HEK293 (cell line): ENCODE measurements around the gene WDR91.

ENCODE experiments used
- CTCF ChIA-PET: fragments of 350-600 bp; formaldehyde crosslinking; extraction: SDS; loops from one replicate; lab custom pipeline; 2021; ENCODE audit warnings: antibody characterized with exemption; lab: Yijun Ruan, JAX
- POLR2A ChIA-PET: fragments of 300-600 bp; formaldehyde crosslinking; extraction: SDS; loops from one replicate; lab custom pipeline; 2020; ENCODE audit warnings: antibody characterized with exemption, inconsistent platforms; lab: Yijun Ruan, JAX
- H3K27ac ChIP-seq: fragments of 200-500 bp; sonication (Bioruptor generic); 2 replicates; pipeline ENCODE4 v1.5.1; 2014; ENCODE audit warnings: low read depth, low read length, control low read depth, inconsistent platforms; ENCODE audit errors: extremely low read depth
- H3K36me3 ChIP-seq, 2 experiments: fragments of 200-500 bp in 1 of 2; sonication (Bioruptor generic) in 1 of 2; 1 replicate in 1 of 2; 2 replicates in 1 of 2; pipeline ENCODE4 v1.5.1; 2014 to 2017; ENCODE audit warnings: inconsistent platforms in 2 of 2, low read length in 2 of 2; ENCODE audit not compliant: control insufficient read depth in 2 of 2, insufficient read depth in 1 of 2
- H3K4me1 ChIP-seq: fragments of 200-500 bp; sonication (Bioruptor generic); 2 replicates; pipeline ENCODE4 v1.5.1; 2014; ENCODE audit warnings: mild to moderate bottlenecking, low read length, inconsistent platforms; ENCODE audit not compliant: control insufficient read depth, insufficient read depth
- H3K4me3 ChIP-seq: 2 replicates; pipeline ENCODE4 v1.5.1; 2011; ENCODE audit warnings: low read depth, mild to moderate bottlenecking, control low read depth, low read length, moderate library complexity
- H3K9me3 ChIP-seq: fragments of 200-500 bp; sonication (Bioruptor generic); 2 replicates; pipeline ENCODE4 v1.5.1; 2014; ENCODE audit warnings: low read depth, low read length, inconsistent platforms; ENCODE audit not compliant: control insufficient read depth, insufficient read depth
- BCL11A ChIP-seq: fragments of 450-650 bp; formaldehyde crosslinking; IDR thresholded peaks from 2 replicates; pipeline ENCODE4 v1.5.1; 2016; ENCODE audit warnings: low read depth, missing biosample characterization, missing genetic modification characterization
- SCRT2 ChIP-seq: fragments of 450-650 bp; formaldehyde crosslinking; IDR thresholded peaks from 2 replicates; pipeline ENCODE4 v1.5.1; 2016; ENCODE audit warnings: missing biosample characterization, missing genetic modification characterization
- SP3 ChIP-seq: fragments of 450-650 bp; formaldehyde crosslinking; IDR thresholded peaks from 2 replicates; pipeline ENCODE4 v1.5.1; 2016; ENCODE audit warnings: missing biosample characterization, missing genetic modification characterization
- ZBTB1 ChIP-seq: fragments of 450-650 bp; formaldehyde crosslinking; IDR thresholded peaks from 2 replicates; pipeline ENCODE4 v1.5.1; 2016; ENCODE audit warnings: missing biosample characterization, missing genetic modification characterization
- ZFP37 ChIP-seq: fragments of 450-650 bp; formaldehyde crosslinking; IDR thresholded peaks from 2 replicates; pipeline ENCODE4 v1.5.1; 2016; ENCODE audit warnings: missing biosample characterization, missing genetic modification characterization
- ZNF10 ChIP-seq: fragments of 450-650 bp; formaldehyde crosslinking; IDR thresholded peaks from 2 replicates; pipeline ENCODE4 v1.5.1; 2017; ENCODE audit warnings: missing biosample characterization, missing genetic modification characterization
- ZNF266 ChIP-seq: fragments of 450-650 bp; formaldehyde crosslinking; IDR thresholded peaks from 2 replicates; pipeline ENCODE4 v1.5.1; 2016; ENCODE audit warnings: missing biosample characterization, missing genetic modification characterization, low read depth
- ZNF423 ChIP-seq: fragments of 450-650 bp; formaldehyde crosslinking; IDR thresholded peaks from 2 replicates; pipeline ENCODE4 v1.5.1; 2016; ENCODE audit warnings: missing biosample characterization, missing genetic modification characterization
- ZNF501 ChIP-seq: fragments of 450-650 bp; formaldehyde crosslinking; IDR thresholded peaks from 2 replicates; pipeline ENCODE4 v1.5.1; 2016; ENCODE audit warnings: missing biosample characterization, missing genetic modification characterization
- ZNF571 ChIP-seq: fragments of 450-650 bp; formaldehyde crosslinking; IDR thresholded peaks from 2 replicates; pipeline ENCODE4 v1.5.0; 2017; ENCODE audit warnings: missing biosample characterization, missing genetic modification characterization
- ZNF664 ChIP-seq: fragments of 450-650 bp; formaldehyde crosslinking; IDR thresholded peaks from 2 replicates; pipeline ENCODE4 v1.5.1; 2016; ENCODE audit warnings: missing biosample characterization, missing genetic modification characterization
- ZNF76 ChIP-seq: fragments of 450-650 bp; formaldehyde crosslinking; IDR thresholded peaks from 2 replicates; pipeline ENCODE4; 2016; ENCODE audit warnings: low read depth, missing biosample characterization, missing genetic modification characterization, borderline replicate concordance
- ZNF843 ChIP-seq: fragments of 450-650 bp; formaldehyde crosslinking; IDR thresholded peaks from 2 replicates; pipeline ENCODE4 v1.5.1; 2016; ENCODE audit warnings: missing biosample characterization, missing genetic modification characterization
- TF ChIP-seq, protein P1 (sequence below): fragments of 450-650 bp; formaldehyde crosslinking; IDR thresholded peaks from 2 replicates; pipeline ENCODE4 v1.5.1; 2016; ENCODE audit warnings: missing biosample characterization, missing genetic modification characterization
- TF ChIP-seq, protein P2 (sequence below): fragments of 450-650 bp; formaldehyde crosslinking; IDR thresholded peaks from 2 replicates; pipeline ENCODE4 v1.5.1; 2016; ENCODE audit warnings: missing biosample characterization, missing genetic modification characterization
- TF ChIP-seq, protein P3 (sequence below): fragments of 450-650 bp; formaldehyde crosslinking; IDR thresholded peaks from 2 replicates; pipeline ENCODE4 v1.5.1; 2016; ENCODE audit warnings: missing biosample characterization, missing genetic modification characterization
- TF ChIP-seq, protein P4 (sequence below): fragments of 450-650 bp; formaldehyde crosslinking; IDR thresholded peaks from 2 replicates; pipeline ENCODE4 v1.5.1; 2017; ENCODE audit warnings: missing biosample characterization, missing genetic modification characterization
- TF ChIP-seq, protein P5 (sequence below): fragments of 450-650 bp; formaldehyde crosslinking; IDR thresholded peaks from 2 replicates; pipeline ENCODE4 v1.5.1; 2016; ENCODE audit warnings: missing biosample characterization, missing genetic modification characterization
- TF ChIP-seq, protein P6 (sequence below): fragments of 450-650 bp; formaldehyde crosslinking; IDR thresholded peaks from 2 replicates; pipeline ENCODE4 v1.5.1; 2016; ENCODE audit warnings: missing biosample characterization, missing genetic modification characterization

The WDR91 gene

DNA sequence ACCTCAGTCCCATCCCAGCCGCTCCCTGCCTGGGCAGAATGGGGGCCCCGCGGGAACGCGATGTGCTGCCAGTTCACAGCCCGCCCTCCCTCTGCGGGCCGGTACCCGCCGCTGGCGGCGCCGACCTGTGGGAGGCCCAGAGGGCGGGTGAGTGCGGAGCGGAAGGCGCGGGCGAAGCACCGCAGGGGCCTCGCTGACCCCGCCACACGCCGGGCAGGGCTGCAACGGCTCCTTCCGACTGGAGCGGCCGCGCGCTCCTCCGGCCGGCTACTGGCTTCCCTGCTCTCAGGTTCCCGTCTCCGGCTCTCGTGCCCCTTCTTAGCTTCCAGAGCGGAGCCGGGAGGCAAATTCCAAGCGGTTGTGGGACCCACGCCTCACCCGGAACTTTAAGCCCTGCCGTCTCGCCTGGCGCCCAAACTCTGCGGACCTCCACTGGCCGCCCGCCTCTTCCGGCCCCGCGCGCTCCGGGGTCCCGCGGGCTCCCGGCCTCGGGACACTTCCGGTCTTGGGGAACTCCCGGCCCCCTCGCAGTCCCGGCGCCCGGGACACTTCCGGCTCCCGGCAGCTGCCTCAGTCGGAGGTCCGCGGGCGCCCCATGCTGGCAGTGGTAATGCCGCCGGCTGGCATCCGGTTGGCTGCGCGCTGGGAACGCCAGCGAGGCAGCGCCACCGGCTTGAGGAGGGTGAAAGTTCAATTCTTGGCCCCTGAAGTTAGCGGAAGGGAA, 40.9 kb downstream of the WDR91 start, which contains the start of gene CYREN (continued):
- TF ChIP-seq, protein P1, sequence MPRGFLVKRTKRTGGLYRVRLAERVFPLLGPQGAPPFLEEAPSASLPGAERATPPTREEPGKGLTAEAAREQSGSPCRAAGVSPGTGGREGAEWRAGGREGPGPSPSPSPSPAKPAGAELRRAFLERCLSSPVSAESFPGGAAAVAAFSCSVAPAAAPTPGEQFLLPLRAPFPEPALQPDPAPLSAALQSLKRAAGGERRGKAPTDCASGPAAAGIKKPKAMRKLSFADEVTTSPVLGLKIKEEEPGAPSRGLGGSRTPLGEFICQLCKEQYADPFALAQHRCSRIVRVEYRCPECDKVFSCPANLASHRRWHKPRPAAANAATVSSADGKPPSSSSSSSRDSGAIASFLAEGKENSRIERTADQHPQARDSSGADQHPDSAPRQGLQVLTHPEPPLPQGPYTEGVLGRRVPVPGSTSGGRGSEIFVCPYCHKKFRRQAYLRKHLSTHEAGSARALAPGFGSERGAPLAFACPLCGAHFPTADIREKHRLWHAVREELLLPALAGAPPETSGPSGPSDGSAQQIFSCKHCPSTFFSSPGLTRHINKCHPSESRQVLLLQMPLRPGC: peak; percentile 46; the same call in 1 of the 2 replicates
- no peak for TF ChIP-seq ZNF571 (tag by site-specific recombination)
- peak; percentile 63; the same call in 1 of the 2 replicates for TF ChIP-seq ZFP37 (tag by site-specific recombination)
- TF ChIP-seq ZNF843 (tag by site-specific recombination): 0 out of 2 replicates have a peak, but pooled peaks have one; percentile 50
- no peak for TF ChIP-seq ZNF664 (tag by site-specific recombination)
- TF ChIP-seq, protein P2, sequence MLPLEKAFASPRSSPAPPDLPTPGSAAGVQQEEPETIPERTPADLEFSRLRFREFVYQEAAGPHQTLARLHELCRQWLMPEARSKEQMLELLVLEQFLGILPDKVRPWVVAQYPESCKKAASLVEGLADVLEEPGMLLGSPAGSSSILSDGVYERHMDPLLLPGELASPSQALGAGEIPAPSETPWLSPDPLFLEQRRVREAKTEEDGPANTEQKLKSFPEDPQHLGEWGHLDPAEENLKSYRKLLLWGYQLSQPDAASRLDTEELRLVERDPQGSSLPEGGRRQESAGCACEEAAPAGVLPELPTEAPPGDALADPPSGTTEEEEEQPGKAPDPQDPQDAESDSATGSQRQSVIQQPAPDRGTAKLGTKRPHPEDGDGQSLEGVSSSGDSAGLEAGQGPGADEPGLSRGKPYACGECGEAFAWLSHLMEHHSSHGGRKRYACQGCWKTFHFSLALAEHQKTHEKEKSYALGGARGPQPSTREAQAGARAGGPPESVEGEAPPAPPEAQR (tag by site-specific recombination): no peak
- TF ChIP-seq, protein P3, sequence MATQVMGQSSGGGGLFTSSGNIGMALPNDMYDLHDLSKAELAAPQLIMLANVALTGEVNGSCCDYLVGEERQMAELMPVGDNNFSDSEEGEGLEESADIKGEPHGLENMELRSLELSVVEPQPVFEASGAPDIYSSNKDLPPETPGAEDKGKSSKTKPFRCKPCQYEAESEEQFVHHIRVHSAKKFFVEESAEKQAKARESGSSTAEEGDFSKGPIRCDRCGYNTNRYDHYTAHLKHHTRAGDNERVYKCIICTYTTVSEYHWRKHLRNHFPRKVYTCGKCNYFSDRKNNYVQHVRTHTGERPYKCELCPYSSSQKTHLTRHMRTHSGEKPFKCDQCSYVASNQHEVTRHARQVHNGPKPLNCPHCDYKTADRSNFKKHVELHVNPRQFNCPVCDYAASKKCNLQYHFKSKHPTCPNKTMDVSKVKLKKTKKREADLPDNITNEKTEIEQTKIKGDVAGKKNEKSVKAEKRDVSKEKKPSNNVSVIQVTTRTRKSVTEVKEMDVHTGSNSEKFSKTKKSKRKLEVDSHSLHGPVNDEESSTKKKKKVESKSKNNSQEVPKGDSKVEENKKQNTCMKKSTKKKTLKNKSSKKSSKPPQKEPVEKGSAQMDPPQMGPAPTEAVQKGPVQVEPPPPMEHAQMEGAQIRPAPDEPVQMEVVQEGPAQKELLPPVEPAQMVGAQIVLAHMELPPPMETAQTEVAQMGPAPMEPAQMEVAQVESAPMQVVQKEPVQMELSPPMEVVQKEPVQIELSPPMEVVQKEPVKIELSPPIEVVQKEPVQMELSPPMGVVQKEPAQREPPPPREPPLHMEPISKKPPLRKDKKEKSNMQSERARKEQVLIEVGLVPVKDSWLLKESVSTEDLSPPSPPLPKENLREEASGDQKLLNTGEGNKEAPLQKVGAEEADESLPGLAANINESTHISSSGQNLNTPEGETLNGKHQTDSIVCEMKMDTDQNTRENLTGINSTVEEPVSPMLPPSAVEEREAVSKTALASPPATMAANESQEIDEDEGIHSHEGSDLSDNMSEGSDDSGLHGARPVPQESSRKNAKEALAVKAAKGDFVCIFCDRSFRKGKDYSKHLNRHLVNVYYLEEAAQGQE (tag by site-specific recombination): no peak
- TF ChIP-seq, protein P4, sequence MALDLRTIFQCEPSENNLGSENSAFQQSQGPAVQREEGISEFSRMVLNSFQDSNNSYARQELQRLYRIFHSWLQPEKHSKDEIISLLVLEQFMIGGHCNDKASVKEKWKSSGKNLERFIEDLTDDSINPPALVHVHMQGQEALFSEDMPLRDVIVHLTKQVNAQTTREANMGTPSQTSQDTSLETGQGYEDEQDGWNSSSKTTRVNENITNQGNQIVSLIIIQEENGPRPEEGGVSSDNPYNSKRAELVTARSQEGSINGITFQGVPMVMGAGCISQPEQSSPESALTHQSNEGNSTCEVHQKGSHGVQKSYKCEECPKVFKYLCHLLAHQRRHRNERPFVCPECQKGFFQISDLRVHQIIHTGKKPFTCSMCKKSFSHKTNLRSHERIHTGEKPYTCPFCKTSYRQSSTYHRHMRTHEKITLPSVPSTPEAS (tag by site-specific recombination): 0 out of 2 replicates have a peak, but pooled peaks have one; percentile 12
- peak; percentile 72 for TF ChIP-seq ZNF76 (tag by site-specific recombination)
- TF ChIP-seq BCL11A (tag by site-specific recombination): no peak
- TF ChIP-seq ZNF501: peak; percentile 91
- TF ChIP-seq, protein P5, sequence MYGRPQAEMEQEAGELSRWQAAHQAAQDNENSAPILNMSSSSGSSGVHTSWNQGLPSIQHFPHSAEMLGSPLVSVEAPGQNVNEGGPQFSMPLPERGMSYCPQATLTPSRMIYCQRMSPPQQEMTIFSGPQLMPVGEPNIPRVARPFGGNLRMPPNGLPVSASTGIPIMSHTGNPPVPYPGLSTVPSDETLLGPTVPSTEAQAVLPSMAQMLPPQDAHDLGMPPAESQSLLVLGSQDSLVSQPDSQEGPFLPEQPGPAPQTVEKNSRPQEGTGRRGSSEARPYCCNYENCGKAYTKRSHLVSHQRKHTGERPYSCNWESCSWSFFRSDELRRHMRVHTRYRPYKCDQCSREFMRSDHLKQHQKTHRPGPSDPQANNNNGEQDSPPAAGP: peak; percentile 77
- peak; percentile 76 for TF ChIP-seq SP3 (tag by site-specific recombination)
- TF ChIP-seq ZBTB1: no peak
- TF ChIP-seq SCRT2: no peak; the same call in 1 of the 2 replicates
- no peak for TF ChIP-seq ZNF266 (tag by site-specific recombination)
- TF ChIP-seq ZNF10: peak; percentile 49; the same call in 1 of the 2 replicates
- TF ChIP-seq, all 188 proteins: peak for 68

DNA sequence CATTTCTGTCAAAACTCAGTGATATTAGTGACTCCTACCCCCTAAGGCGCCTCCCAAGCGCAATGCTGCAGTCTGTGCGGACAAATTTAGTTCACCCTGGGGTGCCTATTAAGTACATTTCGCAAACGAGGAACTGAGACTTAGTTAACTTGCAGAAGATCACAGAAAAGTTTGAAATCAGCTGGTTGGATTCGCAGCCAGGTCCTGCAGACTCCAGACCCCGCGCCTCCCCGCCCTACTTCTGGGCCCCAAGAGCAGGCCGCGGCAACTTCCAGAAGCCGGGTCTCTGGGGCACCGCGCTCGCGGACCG, 41.4 kb downstream of the WDR91 start:
- H3K27ac ChIP-seq: peak overlapping the region; percentile 89
- H3K36me3 ChIP-seq: peaks cover 0 to 42% of the 10 kb centered on the region in 2 experiments; a peak in 1 of 3 replicates
- peak overlapping the region; percentile 83 for H3K4me3 ChIP-seq
- POLR2A ChIA-PET: interaction anchor here (1.2 to 2.0 kb wide), 2 partner anchors 9 to 30 kb away, joined by 3 to 8 read pairs; no protein-coding TSS in a partner anchor
- H3K9me3 ChIP-seq: no peaks in the 10 kb centered on the region
- TF ChIP-seq, protein P6, sequence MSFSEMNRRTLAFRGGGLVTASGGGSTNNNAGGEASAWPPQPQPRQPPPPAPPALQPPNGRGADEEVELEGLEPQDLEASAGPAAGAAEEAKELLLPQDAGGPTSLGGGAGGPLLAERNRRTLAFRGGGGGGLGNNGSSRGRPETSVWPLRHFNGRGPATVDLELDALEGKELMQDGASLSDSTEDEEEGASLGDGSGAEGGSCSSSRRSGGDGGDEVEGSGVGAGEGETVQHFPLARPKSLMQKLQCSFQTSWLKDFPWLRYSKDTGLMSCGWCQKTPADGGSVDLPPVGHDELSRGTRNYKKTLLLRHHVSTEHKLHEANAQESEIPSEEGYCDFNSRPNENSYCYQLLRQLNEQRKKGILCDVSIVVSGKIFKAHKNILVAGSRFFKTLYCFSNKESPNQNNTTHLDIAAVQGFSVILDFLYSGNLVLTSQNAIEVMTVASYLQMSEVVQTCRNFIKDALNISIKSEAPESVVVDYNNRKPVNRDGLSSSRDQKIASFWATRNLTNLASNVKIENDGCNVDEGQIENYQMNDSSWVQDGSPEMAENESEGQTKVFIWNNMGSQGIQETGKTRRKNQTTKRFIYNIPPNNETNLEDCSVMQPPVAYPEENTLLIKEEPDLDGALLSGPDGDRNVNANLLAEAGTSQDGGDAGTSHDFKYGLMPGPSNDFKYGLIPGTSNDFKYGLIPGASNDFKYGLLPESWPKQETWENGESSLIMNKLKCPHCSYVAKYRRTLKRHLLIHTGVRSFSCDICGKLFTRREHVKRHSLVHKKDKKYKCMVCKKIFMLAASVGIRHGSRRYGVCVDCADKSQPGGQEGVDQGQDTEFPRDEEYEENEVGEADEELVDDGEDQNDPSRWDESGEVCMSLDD: no peak
- 0 out of 2 replicates have a peak, but pooled peaks have one; percentile 21 for TF ChIP-seq ZNF423
- CTCF ChIA-PET: interaction anchor here (0.6 to 2.5 kb wide), 7 partner anchors 9 to 547 kb away, joined by 3 to 11 read pairs (median 3); partner anchors contain the start of gene AGBL3
- no peaks in the 10 kb centered on the region for H3K4me1 ChIP-seq
